Astrocyte of the spinal cord (primary cell): ENCODE measurements around the gene DDOST.

Experiments
- DNase-seq: peaks from one replicate; pipeline ENCODE4 v3.0.0; 2011; ENCODE audit warnings: low read depth, low spot score
- H3K4me3 ChIP-seq: 2 replicates; pipeline ENCODE4 v1.5.1; 2011; ENCODE audit warnings: low read depth, mild to moderate bottlenecking, low read length, moderate library complexity
- in situ Hi-C: cut with HindIII; loops from 2 replicates; pipeline ENCODE4 v1.10.0; 2017; ENCODE audit warnings: low sequenced_read_pairs
- TF ChIP-seq, protein P1 (sequence below): IDR thresholded peaks from 2 replicates; pipeline ENCODE4 v1.5.1; 2012; ENCODE audit warnings: low read depth, mild to moderate bottlenecking, low read length, inconsistent platforms

The DDOST gene

DNA sequence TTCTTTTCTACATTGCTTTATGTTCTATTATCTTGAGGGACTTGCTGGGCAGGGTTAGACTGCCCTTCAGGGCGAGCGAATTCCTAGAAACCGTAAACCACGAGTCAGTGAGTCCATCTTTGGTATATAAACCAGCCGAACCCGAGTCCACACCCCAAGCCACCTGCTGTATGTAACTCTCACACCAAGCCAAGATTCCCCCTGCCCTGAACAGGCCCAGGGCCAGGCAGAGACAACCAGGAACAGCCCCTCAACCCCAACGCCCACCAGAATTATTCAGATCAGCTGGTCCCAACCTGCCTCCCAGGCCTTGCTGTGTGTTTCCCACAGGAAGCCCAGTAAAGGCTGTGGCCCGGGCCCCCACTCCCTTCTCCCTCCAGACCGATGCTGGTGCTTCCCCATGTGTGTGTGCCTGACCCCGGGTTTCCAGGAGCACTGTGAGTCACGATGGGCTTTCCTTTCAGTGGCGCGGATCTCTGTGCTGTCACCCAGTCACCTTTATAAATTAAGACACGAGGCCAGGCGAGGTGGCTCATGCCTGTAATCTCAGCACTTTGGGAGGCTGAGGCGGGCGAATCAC, 39.6 kb upstream of the DDOST start:
- in situ Hi-C loops, result no loop called here
- DNase-seq, result no peak
- TF ChIP-seq, protein P1, sequence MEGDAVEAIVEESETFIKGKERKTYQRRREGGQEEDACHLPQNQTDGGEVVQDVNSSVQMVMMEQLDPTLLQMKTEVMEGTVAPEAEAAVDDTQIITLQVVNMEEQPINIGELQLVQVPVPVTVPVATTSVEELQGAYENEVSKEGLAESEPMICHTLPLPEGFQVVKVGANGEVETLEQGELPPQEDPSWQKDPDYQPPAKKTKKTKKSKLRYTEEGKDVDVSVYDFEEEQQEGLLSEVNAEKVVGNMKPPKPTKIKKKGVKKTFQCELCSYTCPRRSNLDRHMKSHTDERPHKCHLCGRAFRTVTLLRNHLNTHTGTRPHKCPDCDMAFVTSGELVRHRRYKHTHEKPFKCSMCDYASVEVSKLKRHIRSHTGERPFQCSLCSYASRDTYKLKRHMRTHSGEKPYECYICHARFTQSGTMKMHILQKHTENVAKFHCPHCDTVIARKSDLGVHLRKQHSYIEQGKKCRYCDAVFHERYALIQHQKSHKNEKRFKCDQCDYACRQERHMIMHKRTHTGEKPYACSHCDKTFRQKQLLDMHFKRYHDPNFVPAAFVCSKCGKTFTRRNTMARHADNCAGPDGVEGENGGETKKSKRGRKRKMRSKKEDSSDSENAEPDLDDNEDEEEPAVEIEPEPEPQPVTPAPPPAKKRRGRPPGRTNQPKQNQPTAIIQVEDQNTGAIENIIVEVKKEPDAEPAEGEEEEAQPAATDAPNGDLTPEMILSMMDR, result no peak
- no peak overlapping the region for H3K4me3 ChIP-seq

DNA sequence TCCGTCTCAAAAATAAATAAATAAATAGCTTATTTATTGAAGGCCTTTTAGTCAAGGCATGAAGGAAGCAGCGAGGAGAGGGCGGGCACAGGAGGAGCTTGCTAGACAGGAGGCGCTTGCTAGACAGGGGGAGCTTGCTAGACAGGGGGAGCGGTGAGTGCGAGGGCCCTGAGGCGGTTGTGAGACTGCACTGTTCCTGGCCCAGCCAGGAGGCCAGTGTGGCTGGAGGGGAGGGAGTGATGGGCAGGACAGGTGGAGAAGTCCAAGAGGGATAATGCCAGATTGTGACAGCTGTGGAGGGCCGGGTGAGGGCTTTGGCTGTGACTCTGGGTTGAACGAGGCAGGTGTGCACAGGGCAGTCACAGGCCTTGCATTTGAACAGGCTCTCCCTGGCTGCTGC, 38.4 kb upstream of the DDOST start:
- in situ Hi-C loops, result no loop called here
- DNase-seq, result no peak
- TF ChIP-seq, protein P1, result no peak
- no peak overlapping the region for H3K4me3 ChIP-seq

DNA sequence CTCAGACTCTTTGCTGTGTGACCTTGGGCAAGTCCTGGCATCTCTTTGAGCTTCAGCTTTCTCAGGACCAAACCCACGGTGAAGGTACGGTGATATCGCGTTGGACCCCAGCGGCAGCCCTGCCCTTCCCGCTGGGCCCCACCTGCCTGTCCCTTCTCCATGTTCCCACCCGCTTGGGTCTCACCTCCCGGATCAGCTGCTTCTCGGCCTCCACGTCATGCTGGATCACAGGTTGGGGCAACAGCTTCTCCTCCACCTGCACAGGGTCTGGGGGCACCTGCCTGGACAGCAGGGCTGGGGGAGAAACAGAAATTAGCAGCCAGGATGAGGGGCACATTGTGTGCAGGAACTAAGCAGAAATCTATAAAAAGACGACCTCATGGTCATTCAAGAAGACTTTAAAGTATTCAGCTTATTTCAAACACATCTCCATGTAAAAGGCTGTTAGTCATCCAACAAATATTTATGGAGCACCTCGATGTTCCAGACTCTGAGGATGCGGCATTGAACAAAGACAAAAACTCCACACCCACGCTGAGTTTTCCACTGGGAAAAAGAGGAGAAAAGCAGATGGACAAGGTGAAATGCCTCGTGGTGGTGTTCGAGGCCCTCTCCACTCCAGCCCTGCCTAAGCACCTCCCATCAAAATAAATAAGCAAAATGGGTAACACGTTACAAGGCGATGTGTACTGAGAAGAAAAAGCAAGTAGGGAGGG, 37.2 kb upstream of the DDOST start:
- H3K4me3 ChIP-seq, result no peak overlapping the region
- TF ChIP-seq, protein P1, result no peak
- in situ Hi-C loops, result no loop called here
- peak; percentile 66 for DNase-seq

DNA sequence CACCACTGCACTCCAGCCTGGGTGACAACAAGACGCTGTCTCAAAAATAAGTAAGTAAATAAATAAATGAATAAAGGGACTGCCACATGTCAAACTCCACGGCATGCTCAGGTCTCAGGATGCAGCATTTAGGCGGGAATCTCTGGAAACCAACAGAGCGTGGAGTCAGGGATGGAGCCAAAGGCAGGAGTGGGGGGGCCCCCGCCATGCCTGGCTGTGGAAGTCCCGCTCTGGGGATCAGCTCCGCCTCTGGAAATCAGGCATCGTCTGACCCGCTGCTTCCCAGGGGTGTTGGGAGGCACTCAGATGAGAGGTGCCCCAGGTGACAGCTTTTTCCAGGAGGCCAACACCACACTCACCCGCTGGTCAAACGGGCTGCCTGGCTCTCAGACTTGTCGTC, 36.4 kb upstream of the DDOST start:
- TF ChIP-seq, protein P1, result no peak
- H3K4me3 ChIP-seq, result no peak overlapping the region
- no peak for DNase-seq
- in situ Hi-C loops, result no loop called here

DNA sequence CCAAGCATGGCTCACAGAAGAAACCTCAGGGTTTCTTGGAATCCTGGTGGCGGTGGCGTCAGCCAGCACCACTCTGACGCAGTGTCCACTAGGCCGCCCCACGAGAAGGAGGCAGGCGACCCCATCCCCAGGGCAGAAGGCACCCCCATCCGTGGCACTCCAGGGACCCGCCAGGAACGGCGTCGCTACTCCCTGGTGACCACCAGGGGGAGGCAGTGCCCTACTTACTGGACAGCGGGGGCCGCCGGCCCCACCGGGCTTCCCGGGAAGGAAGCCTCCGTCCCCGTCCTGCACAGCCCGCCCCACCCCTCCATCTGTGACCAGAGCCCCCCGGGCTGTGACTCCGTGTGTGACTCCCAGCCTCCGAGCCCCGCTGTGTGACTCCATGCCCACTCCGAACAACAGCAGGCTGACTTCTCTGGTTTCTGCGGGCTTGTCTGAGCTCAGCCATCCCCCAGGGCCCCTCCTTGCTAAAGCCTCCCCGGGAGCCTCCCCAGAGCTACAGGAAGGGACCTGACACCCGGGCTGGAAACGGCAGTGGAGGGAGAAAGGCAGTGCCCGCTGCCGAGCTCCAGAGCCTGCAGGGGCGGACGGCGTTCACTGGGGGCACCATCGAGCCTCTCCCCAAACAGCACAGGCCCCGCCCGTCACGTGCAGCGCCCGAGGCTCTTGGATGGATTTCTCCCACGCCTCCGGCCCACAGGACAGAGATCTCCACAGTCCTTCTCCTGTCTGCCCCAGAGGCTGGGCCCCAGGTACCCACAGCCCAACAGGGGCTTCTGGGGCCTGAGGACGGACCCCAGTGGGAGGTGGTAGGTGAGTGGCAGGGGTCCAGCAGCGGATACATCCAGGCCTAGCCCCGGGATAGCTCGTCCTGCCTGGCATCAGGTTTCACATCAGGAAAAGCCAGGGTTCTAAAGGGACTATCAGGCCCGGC, 35.5 kb upstream of the DDOST start:
- peak overlapping the region; percentile 55 for H3K4me3 ChIP-seq
- TF ChIP-seq, protein P1, result peak; percentile 87
- in situ Hi-C loops, result no loop called here
- DNase-seq, result peak; percentile 93

DNA sequence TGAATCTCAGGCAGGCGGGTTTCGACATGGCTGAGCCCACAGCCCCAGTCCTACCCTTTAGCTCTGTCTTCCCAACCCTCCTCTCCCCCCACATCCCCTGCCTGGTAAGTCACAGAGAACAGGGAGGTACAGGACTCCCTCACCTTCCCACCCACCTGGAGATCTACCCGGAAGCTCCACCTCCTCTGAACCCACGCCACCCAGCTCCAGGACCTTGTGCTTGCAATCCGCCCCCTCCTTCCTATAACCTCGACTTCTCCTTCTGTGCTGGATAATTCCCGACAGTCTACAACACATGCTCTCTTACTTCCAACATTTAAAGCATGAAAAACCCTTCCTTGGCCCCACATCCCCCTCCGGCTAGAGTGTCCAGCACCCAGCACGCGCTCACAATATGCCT, 34.3 kb upstream of the DDOST start:
- H3K4me3 ChIP-seq, result no peak overlapping the region
- no peak for DNase-seq
- in situ Hi-C loops, result no loop called here
- TF ChIP-seq, protein P1, result no peak
